HG02623 (cell line): Measurements from ENCODE around the gene ACSS2.
A peak's percentile ranks its signal among the peaks of the same experiment; 100 is the strongest.

Experiments used
- ATAC-seq: cut with Tn5 transposase; IDR thresholded peaks from one replicate; pipeline ENCODE4 v1.9.1; 2021; ENCODE audit warnings: moderate library complexity; ENCODE audit not compliant: unreplicated experiment

Gene ACSS2

GRCh38 chr20:34945315-34946077 lies 69.1 kb downstream of the ACSS2 start:
- no peak for ATAC-seq

- ATAC-seq, result no peak
Observed at GRCh38 chr20:34946661-34947060, 70.2 kb downstream of the ACSS2 start.

DNA sequence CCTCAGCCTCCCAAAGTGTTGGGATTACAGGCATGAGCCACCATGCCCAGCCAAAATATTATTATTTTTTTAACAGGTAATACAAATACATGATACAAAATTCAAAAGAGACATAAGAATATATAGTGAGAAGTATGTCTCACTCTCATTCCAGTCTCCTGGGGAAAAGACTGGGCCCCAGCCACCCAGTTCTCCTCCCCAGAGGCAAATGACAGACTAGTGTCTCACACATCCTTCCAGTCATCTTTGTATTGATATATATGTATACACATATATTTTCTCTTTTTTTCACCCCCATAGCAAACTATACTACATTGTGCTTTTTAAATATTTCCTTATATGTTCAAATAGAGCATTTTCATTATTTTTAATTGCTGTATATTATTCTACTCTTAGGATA lies 70.9 kb downstream of the ACSS2 start:
- no peak for ATAC-seq

DNA sequence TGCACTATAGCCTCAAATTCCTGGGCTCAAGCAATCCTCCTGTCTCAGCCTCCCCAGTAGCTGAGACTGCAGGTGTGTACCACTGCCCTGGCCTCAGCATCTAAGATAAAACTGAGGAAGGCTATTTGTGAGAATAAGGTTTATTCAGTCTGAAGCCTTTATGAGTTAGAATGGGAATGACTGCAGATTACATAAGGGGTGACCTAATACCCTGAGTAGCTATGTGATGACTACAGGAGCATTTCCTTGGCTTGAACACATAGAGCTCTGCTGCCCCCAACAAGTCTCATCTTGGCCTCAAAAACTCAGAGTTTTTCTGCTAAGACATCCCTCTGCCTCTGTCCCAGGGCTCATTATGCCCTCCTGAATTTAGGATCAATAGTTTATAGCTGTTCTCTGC lies 71.6 kb downstream of the ACSS2 start:
- no peak for ATAC-seq

DNA sequence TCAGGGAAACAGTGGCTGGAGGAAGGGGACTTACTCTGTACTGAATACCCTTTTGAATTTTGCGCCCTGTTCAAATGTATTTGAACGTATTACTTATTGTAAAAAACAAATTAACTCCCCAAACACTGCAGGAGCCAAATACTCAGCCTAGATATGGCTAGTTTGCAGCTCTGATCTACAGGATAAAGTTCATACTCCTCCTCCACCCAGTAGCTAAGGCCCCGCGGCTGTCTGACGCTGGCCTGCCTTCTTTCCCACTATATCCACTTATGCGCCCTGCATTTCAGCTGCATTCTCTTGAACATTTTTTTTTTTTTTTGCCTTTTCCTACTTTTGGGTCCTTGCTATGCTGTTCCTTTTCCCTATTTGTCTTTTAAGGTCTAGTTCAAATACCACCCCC lies 72.7 kb downstream of the ACSS2 start:
- no peak for ATAC-seq

DNA sequence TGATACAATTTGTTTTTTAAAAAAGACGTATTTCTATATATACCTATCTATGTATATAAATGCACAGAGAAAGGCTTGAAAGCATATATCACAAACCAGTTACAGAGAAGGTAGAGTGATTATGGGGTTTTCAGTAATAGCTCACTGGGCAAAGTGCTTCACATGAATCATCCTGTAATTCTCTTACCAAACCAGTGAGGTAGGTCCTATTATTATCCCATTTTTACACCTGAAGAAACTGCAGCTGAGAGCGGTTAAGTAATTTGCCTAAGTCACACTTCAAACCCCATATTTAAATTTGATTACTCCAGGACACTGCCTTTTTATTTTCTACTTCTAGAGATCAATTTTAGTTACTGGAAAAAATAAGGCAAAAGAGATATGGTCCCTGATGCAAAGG lies 74.8 kb downstream of the ACSS2 start:
- ATAC-seq, result no peak

DNA sequence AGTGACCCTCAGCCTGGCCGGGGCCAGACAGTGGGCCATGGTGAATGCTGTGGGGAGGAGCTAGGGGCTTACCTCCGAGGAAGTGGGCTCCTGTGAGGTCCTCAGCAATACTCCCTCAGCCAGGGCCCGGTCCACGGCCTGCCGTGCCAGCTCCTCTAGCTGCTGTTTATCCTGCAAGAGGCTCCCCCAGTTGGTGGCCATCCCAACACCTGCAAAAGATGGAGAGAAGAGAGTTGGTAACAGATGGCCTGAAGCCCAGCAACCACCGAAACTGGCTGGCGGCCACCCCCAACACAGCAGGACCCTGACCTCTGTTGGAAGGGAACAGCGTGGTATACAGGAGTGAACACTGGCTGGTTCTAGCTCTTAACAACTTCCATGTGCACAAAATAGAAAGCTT lies 75.2 kb downstream of the ACSS2 start:
- no peak for ATAC-seq

GRCh38 chr20:34952671-34953070 lies 76.3 kb downstream of the ACSS2 start:
- no peak for ATAC-seq

DNA sequence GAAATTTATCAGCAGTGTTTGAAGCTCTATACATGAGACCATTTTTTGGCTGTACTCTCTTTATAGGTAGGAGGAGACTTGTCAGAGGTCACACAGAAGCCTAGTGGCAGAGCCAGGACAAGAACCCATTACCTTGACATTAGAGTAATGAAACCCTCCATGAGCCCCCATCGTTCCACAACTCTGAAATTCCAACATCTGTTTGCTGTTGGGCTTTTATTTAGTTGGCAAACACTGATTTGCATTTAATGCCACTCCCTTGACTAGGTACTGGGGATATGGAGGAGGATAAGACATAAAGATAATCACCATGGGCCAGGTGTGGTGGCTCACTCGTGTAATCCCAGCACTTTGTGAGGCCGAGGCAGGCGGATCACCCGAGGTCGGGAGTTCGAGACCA lies 77.5 kb downstream of the ACSS2 start:
- no peak for ATAC-seq

- no peak for ATAC-seq
Observed at GRCh38 chr20:34954904-34955230, 78.5 kb downstream of the ACSS2 start.

DNA sequence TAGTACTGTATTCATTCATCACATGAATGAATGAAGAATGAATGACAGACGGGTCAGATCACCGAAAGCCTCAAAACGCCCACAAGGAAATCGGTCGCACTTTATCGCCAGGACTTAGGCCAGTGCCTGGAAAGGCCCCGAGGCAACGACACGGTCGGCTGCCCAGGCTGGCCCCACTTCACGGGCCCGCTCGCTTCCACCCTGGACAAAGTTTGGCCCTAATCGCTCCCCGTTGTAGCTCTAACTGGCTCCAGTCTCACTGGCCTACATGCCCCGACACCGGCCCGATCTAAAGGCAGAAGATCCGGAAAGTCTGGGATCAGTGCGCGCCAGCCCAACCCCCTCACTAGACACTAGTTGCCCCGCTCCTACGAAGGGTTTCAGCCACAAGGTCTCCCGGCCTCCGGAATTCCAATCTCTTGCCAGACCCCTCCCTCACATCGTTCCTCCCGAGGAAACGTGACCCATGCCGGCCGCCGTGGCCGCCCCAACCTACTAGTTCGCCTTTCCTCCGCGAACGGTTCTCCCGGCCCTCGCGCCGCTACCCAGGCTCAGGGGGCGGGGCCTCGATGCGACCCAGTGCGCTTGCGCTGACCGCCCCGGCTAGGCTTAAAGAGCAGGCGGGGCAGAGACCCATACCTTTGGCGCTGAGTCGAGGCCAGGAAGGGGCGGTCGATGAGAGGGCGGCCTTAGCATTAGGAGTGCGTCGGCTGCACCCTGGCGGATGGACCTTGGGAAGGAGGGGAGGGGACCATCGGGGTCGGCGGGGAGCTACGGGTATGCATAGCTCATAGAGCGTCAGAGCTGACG lies 79.0 kb downstream of the ACSS2 start, which contains the start of the genes GSS and MYH7B:
Gene GSS, minus strand, starts transcription at position 576 of the 810 bp plus-strand sequence. CDS start 3,954 bp downstream, outside the sequence.
Gene MYH7B, plus strand, starts transcription at position 638 of the 810 bp plus-strand sequence. CDS start 22,138 bp downstream, outside the sequence.
- peak; percentile 84 for ATAC-seq

DNA sequence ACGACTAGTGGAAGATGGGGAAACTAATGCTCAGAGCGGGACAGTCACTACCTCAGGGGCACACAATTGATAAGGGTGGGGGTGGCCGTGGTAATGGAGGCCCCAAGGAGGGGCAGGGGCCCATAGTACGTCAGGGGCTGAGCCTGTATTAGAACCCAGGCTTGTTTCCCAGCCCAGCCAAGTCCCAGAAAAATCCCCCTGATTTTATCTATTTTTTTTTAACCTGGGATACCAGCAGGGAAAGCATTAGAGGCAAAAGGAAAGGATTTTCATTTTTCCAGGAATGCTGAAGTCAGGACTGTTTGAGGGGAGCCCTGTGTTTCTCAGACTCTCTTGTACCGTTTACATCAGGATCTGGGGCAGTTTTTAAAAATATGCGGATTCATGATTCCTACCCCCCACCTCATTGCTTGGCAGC lies 79.6 kb downstream of the ACSS2 start:
- no peak for ATAC-seq

GRCh38 chr20:34956751-34957472 lies 80.5 kb downstream of the ACSS2 start:
- ATAC-seq, result no peak

- ATAC-seq, result no peak
Observed at GRCh38 chr20:34964486-34964885, 88.1 kb downstream of the ACSS2 start.

- no peak for ATAC-seq
Observed at GRCh38 chr20:34965051-34965450, 88.6 kb downstream of the ACSS2 start.

GRCh38 chr20:34967421-34967820 lies 91.0 kb downstream of the ACSS2 start:
- no peak for ATAC-seq

GRCh38 chr20:34968042-34968775 lies 91.8 kb downstream of the ACSS2 start:
- no peak for ATAC-seq

- ATAC-seq, result no peak
Observed at GRCh38 chr20:34970193-34970840, 93.9 kb downstream of the ACSS2 start.

DNA sequence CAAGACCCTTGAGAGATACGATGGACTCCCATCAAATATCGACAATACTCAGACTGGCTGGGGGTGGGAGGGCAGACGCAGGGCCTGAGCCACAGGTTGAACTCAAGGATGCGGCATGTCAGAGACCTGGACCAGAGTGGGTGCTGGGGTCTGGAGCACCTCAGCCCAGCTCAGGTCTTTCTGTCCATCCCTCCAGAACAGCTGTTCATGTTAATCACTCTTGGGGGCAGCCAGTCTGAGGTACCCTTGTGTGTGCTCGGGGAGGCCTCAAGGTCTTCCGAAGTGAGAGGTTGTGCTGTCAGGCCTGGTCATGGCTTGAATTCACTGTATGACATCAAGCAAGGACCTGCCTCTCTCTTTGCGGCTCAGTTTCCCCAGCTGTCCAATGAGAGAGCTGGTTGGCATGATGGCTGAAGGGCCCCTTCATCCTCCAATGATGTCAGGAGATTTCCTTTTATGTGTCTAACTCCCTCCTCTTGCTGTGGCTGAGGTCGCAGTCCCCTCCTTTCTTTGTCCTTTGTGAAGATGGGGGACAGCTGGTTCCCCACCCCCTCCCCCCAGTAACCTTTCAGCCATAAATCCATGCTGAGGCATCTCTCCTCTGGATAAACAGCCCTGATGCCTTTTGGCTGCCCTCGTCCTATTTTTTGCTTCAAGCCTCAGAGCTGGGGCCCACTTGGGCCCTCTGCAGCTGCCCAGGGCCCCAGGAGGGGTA lies 94.6 kb downstream of the ACSS2 start:
- ATAC-seq, result no peak
